HepG2 (cell line): ENCODE data around the gene RPUSD2. TPM values are rescaled to one million over a fixed set of nuclear protein-coding genes. Genes with fewer than 3 reads are reported as not detected.

ENCODE experiments used
- ATRX ChIP-seq: sonication (generic); formaldehyde crosslinking; IDR thresholded peaks from 2 replicates; pipeline ENCODE4 v1.4.0; 2020; ENCODE audit warnings: missing genetic modification reagents, borderline replicate concordance
- DNMT3B ChIP-seq: conservative IDR thresholded peaks from 2 replicates; pipeline ENCODE4 v1.6.1; 2016; ENCODE audit warnings: missing biosample characterization, control low read depth
- ELF1 ChIP-seq: sonication (generic); formaldehyde crosslinking; IDR thresholded peaks from 2 replicates; pipeline ENCODE4 v1.4.0; 2020; ENCODE audit warnings: missing genetic modification reagents
- ETV6 ChIP-seq: sonication (generic); formaldehyde crosslinking; conservative IDR thresholded peaks from 2 replicates; pipeline ENCODE4 v1.4.0; 2020; ENCODE audit warnings: missing genetic modification reagents
- HOXA3 ChIP-seq: sonication (generic); formaldehyde crosslinking; IDR thresholded peaks from 2 replicates; pipeline ENCODE4 v1.5.0; 2020; ENCODE audit warnings: missing genetic modification reagents
- KLF6 ChIP-seq: IDR thresholded peaks from 2 replicates; pipeline ENCODE4 v1.8.0; 2016; ENCODE audit warnings: missing biosample characterization, missing genetic modification reagents
- MBNL3 ChIP-seq: fragments of 250-450 bp; sonication (Bioruptor Pico); conservative IDR thresholded peaks from 2 replicates; pipeline ENCODE4 v1.8.0; 2022; ENCODE audit warnings: mild to moderate bottlenecking, inconsistent platforms
- MXI1 ChIP-seq: IDR thresholded peaks from 3 replicates; pipeline ENCODE4 v1.6.1; 2012; ENCODE audit warnings: low read depth, low read length, inconsistent platforms, borderline replicate concordance
- NCOA2 ChIP-seq: sonication (generic); formaldehyde crosslinking; IDR thresholded peaks from 2 replicates; pipeline ENCODE4 v1.8.0; 2022; ENCODE audit warnings: inconsistent platforms
- PHF5A ChIP-seq: IDR thresholded peaks from one replicate; pipeline ENCODE4 v1.6.1; 2018; ENCODE audit warnings: low read depth, missing genetic modification reagents; ENCODE audit not compliant: unreplicated experiment
- POGZ ChIP-seq: sonication (generic); formaldehyde crosslinking; IDR thresholded peaks from 2 replicates; pipeline ENCODE4 v1.4.0; 2020; ENCODE audit warnings: mild to moderate bottlenecking, missing genetic modification reagents
- SIX4 ChIP-seq: sonication (generic); formaldehyde crosslinking; IDR thresholded peaks from 2 replicates; pipeline ENCODE4 v1.4.0; 2020; ENCODE audit warnings: missing genetic modification reagents
- SYNCRIP ChIP-seq: fragments of 200-400 bp; formaldehyde crosslinking; IDR thresholded peaks from 2 replicates; pipeline ENCODE4 v1.6.1; 2018; ENCODE audit warnings: mild to moderate bottlenecking, low read depth, low read length; ENCODE audit not compliant: insufficient read depth
- TEF ChIP-seq: sonication (generic); formaldehyde crosslinking; IDR thresholded peaks from 2 replicates; pipeline ENCODE4 v1.5.0; 2020; ENCODE audit warnings: missing genetic modification reagents
- ZBTB37 ChIP-seq: sonication (generic); formaldehyde crosslinking; IDR thresholded peaks from 2 replicates; pipeline ENCODE4 v1.4.0; 2020; ENCODE audit warnings: mild to moderate bottlenecking, missing genetic modification reagents
- ZGPAT ChIP-seq: IDR thresholded peaks from 2 replicates; pipeline ENCODE4 v1.6.1; 2016; ENCODE audit warnings: mild to moderate bottlenecking
- ZNF12 ChIP-seq: sonication (generic); formaldehyde crosslinking; IDR thresholded peaks from 2 replicates; pipeline ENCODE4 v1.5.0; 2020; ENCODE audit warnings: missing genetic modification reagents
- ZNF143 ChIP-seq: sonication (generic); formaldehyde crosslinking; IDR thresholded peaks from 2 replicates; pipeline ENCODE4 v1.4.0; 2020; ENCODE audit warnings: missing genetic modification reagents
- ZNF160 ChIP-seq: sonication (generic); formaldehyde crosslinking; IDR thresholded peaks from 2 replicates; pipeline ENCODE4 v1.8.0; 2022; ENCODE audit warnings: mild to moderate bottlenecking, inconsistent platforms, missing genetic modification reagents
- ZNF432 ChIP-seq: sonication (generic); formaldehyde crosslinking; IDR thresholded peaks from 2 replicates; pipeline ENCODE4 v1.5.0; 2020; ENCODE audit warnings: missing genetic modification reagents, mild to moderate bottlenecking, borderline replicate concordance
- ZNF7 ChIP-seq: IDR thresholded peaks from 2 replicates; pipeline ENCODE4 v1.6.1; 2016; ENCODE audit warnings: missing biosample characterization, missing genetic modification reagents
- polyA plus RNA-seq, 8 experiments: library from polyadenylated mRNA; depleted of rRNA in 3 of 8; stranded (reverse) in 7 of 8; unstranded in 1 of 8; fragments of >200 nt; fragmentation: Illumina TruSeq in 4 of 8; extraction: Trizol in 4 of 8; gene quantifications; 2 replicates each; pipeline versions ENCODE4 v1.2.1 to v1.2.3, GENCODE V29; 2011 to 2016; ENCODE audit warnings: low read depth in 4 of 8, missing spikeins in 1 of 8, mixed read lengths in 1 of 8; ENCODE audit not compliant: insufficient read depth in 1 of 8
- total RNA-seq, 5 experiments: library from RNA; depleted of rRNA; stranded (reverse); fragments of >200 nt; fragmentation: Illumina TruSeq; extraction: Trizol; gene quantifications; 2 replicates each; pipeline ENCODE4 v1.2.3, GENCODE V29; 2016; ENCODE audit warnings: low read depth in 1 of 5
- TF ChIP-seq, protein P1 (sequence below): fragments of 450-650 bp; IDR thresholded peaks from 2 replicates; pipeline ENCODE4 v1.6.1; 2017
- TF ChIP-seq, protein P2 (sequence below): IDR thresholded peaks from 2 replicates; pipeline ENCODE4 v1.6.1; 2018; ENCODE audit warnings: missing genetic modification reagents, mild to moderate bottlenecking, missing compliant biosample characterization
- TF ChIP-seq, protein P3 (sequence below): sonication (generic); IDR thresholded peaks from 2 replicates; pipeline ENCODE4 v1.6.1; 2016; ENCODE audit warnings: low read depth, borderline replicate concordance

Gene RPUSD2
- total and polyA plus RNA-seq, 2 of the 13 experiments (the other 11 are each of a cell fraction or from before 2014, with no cell fraction given), result 8.6 to 14.5 TPM

GRCh38 chr15:40593588-40594428 is 24.7 kb downstream of the RPUSD2 start, which contains the start of gene KNL1 (continued):
- TF ChIP-seq TEF (peak; percentile 81), ZBTB37 (CRISPR knock-in tag) (no peak), ZNF432 (CRISPR knock-in tag) (no peak), SIX4 (CRISPR knock-in tag) (no peak), ZNF7 (CRISPR knock-in tag) (peak; percentile 68; the same call in 1 of the 2 replicates), ZGPAT (CRISPR knock-in tag) (peak; percentile 91), ETV6 (no peak), ZNF143 (CRISPR knock-in tag) (no peak), ELF1 (peak; percentile 74), ZNF12 (CRISPR knock-in tag) (no peak), HOXA3 (CRISPR knock-in tag) (peak; percentile 99), PHF5A (CRISPR knock-in tag) (peak; percentile 56), POGZ (CRISPR knock-in tag) (peak; percentile 64), NCOA2 (CRISPR knock-in tag) (peak; percentile 68; the same call in 1 of the 2 replicates), SYNCRIP (no peak), MXI1 (peak; percentile 87; the same call in 2 of the 3 replicates), DNMT3B (no peak; the same call in 1 of the 2 replicates), KLF6 (no peak), MBNL3 (CRISPR knock-in tag) (no peak), ATRX (no peak), ZNF160 (CRISPR knock-in tag) (no peak)
- TF ChIP-seq, protein P1, sequence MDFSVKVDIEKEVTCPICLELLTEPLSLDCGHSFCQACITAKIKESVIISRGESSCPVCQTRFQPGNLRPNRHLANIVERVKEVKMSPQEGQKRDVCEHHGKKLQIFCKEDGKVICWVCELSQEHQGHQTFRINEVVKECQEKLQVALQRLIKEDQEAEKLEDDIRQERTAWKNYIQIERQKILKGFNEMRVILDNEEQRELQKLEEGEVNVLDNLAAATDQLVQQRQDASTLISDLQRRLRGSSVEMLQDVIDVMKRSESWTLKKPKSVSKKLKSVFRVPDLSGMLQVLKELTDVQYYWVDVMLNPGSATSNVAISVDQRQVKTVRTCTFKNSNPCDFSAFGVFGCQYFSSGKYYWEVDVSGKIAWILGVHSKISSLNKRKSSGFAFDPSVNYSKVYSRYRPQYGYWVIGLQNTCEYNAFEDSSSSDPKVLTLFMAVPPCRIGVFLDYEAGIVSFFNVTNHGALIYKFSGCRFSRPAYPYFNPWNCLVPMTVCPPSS, result no peak
- TF ChIP-seq, protein P2, sequence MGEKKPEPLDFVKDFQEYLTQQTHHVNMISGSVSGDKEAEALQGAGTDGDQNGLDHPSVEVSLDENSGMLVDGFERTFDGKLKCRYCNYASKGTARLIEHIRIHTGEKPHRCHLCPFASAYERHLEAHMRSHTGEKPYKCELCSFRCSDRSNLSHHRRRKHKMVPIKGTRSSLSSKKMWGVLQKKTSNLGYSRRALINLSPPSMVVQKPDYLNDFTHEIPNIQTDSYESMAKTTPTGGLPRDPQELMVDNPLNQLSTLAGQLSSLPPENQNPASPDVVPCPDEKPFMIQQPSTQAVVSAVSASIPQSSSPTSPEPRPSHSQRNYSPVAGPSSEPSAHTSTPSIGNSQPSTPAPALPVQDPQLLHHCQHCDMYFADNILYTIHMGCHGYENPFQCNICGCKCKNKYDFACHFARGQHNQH, result peak; percentile 89
- TF ChIP-seq, protein P3, sequence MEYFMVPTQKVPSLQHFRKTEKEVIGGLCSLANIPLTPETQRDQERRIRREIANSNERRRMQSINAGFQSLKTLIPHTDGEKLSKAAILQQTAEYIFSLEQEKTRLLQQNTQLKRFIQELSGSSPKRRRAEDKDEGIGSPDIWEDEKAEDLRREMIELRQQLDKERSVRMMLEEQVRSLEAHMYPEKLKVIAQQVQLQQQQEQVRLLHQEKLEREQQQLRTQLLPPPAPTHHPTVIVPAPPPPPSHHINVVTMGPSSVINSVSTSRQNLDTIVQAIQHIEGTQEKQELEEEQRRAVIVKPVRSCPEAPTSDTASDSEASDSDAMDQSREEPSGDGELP, result 0 out of 2 replicates have a peak, but pooled peaks have one; percentile 5
